GM12878 (cell line): ENCODE measurements around the gene CFLAR. TPM values are rescaled to one million over a fixed set of nuclear protein-coding genes. Genes with fewer than 3 reads are reported as not detected.
A peak's percentile ranks its signal among the peaks of the same experiment; 100 is the strongest.

Experiments
- BACH1 ChIP-seq: fragments of 450-650 bp; IDR thresholded peaks from 2 replicates; pipeline ENCODE4 v1.6.1; 2017; ENCODE audit warnings: mild to moderate bottlenecking, borderline replicate concordance
- CEBPZ ChIP-seq: fragments of 150-350 bp; IDR thresholded peaks from 2 replicates; pipeline ENCODE4 v1.6.1; 2016; ENCODE audit warnings: low read depth, low read length
- CHD2 ChIP-seq: IDR thresholded peaks from 2 replicates; pipeline ENCODE4 v1.6.1; 2011; ENCODE audit warnings: low read depth, low read length, improper control_type of control experiment, borderline replicate concordance
- CTCF ChIP-seq, 3 experiments: IDR thresholded peaks in 2 of 3; conservative IDR thresholded peaks in 1 of 3; 2 replicates each; pipeline ENCODE4 v1.5.1; 2011; ENCODE audit warnings: low read depth in 3 of 3, low read length in 3 of 3, mild to moderate bottlenecking in 3 of 3, control low read depth in 2 of 3, moderate library complexity in 2 of 3, inconsistent platforms in 1 of 3, mixed read lengths in 1 of 3; ENCODE audit not compliant: control insufficient read depth in 2 of 3, insufficient read depth in 1 of 3; ENCODE audit errors: extremely low read depth in 1 of 3
- DPF2 ChIP-seq: fragments of 450-650 bp; IDR thresholded peaks from 2 replicates; pipeline ENCODE4 v1.6.1; 2017; ENCODE audit warnings: mild to moderate bottlenecking
- ETV6 ChIP-seq, 2 experiments: fragments of 450-650 bp in 1 of 2; IDR thresholded peaks in 1 of 2; conservative IDR thresholded peaks in 1 of 2; 2 replicates each; pipeline ENCODE4 v1.6.1; 2014; ENCODE audit warnings: antibody characterized with exemption in 1 of 2, borderline replicate concordance in 1 of 2, low read depth in 1 of 2, mild to moderate bottlenecking in 1 of 2, moderate library complexity in 1 of 2
- FOXM1 ChIP-seq: IDR thresholded peaks from 2 replicates; pipeline ENCODE4 v1.6.1; 2012; ENCODE audit warnings: low read depth, mild to moderate bottlenecking, inconsistent platforms, low read length, moderate library complexity
- GATAD2B ChIP-seq: fragments of 450-650 bp; conservative IDR thresholded peaks from 2 replicates; pipeline ENCODE4 v1.6.1; 2017; ENCODE audit warnings: low read depth, mild to moderate bottlenecking, moderate library complexity
- IKZF1 ChIP-seq: fragments of 450-650 bp; conservative IDR thresholded peaks from 2 replicates; pipeline ENCODE4 v1.6.1; 2017; ENCODE audit warnings: antibody characterized with exemption, mild to moderate bottlenecking
- MAX ChIP-seq: IDR thresholded peaks from 2 replicates; pipeline ENCODE4 v1.6.1; 2012; ENCODE audit warnings: low read depth, low read length, improper control_type of control experiment
- MXI1 ChIP-seq: fragments of 150-350 bp; IDR thresholded peaks from 2 replicates; pipeline ENCODE4 v1.6.1; 2011; ENCODE audit warnings: low read depth, mild to moderate bottlenecking, inconsistent platforms, low read length, improper control_type of control experiment
- NBN ChIP-seq: fragments of 450-650 bp; IDR thresholded peaks from 2 replicates; pipeline ENCODE4 v1.6.1; 2016
- NKRF ChIP-seq: fragments of 450-650 bp; conservative IDR thresholded peaks from 2 replicates; pipeline ENCODE4 v1.6.1; 2017; ENCODE audit warnings: mild to moderate bottlenecking, moderate library complexity
- NR2C2 ChIP-seq: IDR thresholded peaks from 2 replicates; pipeline ENCODE4 v1.6.1; 2011; ENCODE audit warnings: borderline replicate concordance, low read depth; ENCODE audit not compliant: control insufficient read depth, insufficient read length
- PBX3 ChIP-seq: IDR thresholded peaks from 2 replicates; pipeline ENCODE4 v1.6.1; 2011; ENCODE audit warnings: mild to moderate bottlenecking, low read depth, low read length, moderate library complexity; ENCODE audit not compliant: insufficient replicate concordance
- RB1 ChIP-seq: fragments of 450-650 bp; formaldehyde crosslinking; IDR thresholded peaks from 2 replicates; pipeline ENCODE4 v1.6.1; 2017; ENCODE audit warnings: mild to moderate bottlenecking, borderline replicate concordance
- RELA ChIP-seq: fragments of 450-650 bp; IDR thresholded peaks from 2 replicates; pipeline ENCODE4 v1.8.0; 2014; ENCODE audit warnings: borderline replicate concordance; ENCODE audit not compliant: partially characterized antibody
- YBX1 ChIP-seq: fragments of 450-650 bp; IDR thresholded peaks from 2 replicates; pipeline ENCODE4 v1.6.1; 2016; ENCODE audit warnings: antibody characterized with exemption
- YY1 ChIP-seq: IDR thresholded peaks from 2 replicates; pipeline ENCODE4 v1.6.1; 2011; ENCODE audit warnings: low read depth, mild to moderate bottlenecking, low read length
- ZSCAN29 ChIP-seq: fragments of 450-650 bp; IDR thresholded peaks from 2 replicates; pipeline ENCODE4 v1.6.1; 2017; ENCODE audit warnings: mild to moderate bottlenecking, moderate library complexity
- polyA plus RNA-seq, 11 experiments: library from polyadenylated mRNA; depleted of rRNA in 4 of 11; unstranded in 6 of 11; stranded (reverse) in 5 of 11; fragments of >200 nt; fragmentation: Nextera tagmentation in 4 of 11; fragmentation: Illumina TruSeq in 1 of 11; extraction: Ambion mirVana in 4 of 11; extraction: Trizol in 1 of 11; gene quantifications; 1 replicate in 1 of 11; 2 replicates in 10 of 11; pipeline versions ENCODE4 v1.2.1 to v1.2.3, GENCODE V29; 2011 to 2016; ENCODE audit warnings: inconsistent platforms in 2 of 11, missing spikeins in 2 of 11, low read depth in 1 of 11
- total RNA-seq, 4 experiments: library from RNA; depleted of rRNA in 3 of 4; stranded (reverse); fragments of >200 nt in 3 of 4; fragmentation: Illumina TruSeq in 1 of 4; extraction: Trizol in 1 of 4; gene quantifications; 2 replicates each; pipeline versions ENCODE4 v1.2.1 to v1.2.3, GENCODE V29; 2013 to 2021

The CFLAR gene
- total and polyA plus RNA-seq, 10 of the 15 experiments (the other 5 are each of a cell fraction or from before 2014, with no cell fraction given), result 80.6 to 181 (median 101) TPM

GRCh38 chr2:201116115-201116958 lies at the start of gene CFLAR (continued):
- TF ChIP-seq DPF2 (peak; percentile 89), MXI1 (peak; percentile 54), YY1 (peak; percentile 49), ZSCAN29 (0 out of 2 replicates have a peak, but pooled peaks have one; percentile 9), CHD2 (no peak; the same call in 1 of the 2 replicates), GATAD2B (peak; percentile 96), YBX1 (no peak), CTCF (IDR thresholded peaks at IDR 0.05 in 2 of 3, conservative IDR thresholded peaks at IDR 0.05 in 1 of 3; ENCODE audit: control insufficient read depth in 2 of 3, extremely low read depth in 1 of 3, insufficient read depth in 1 of 3, low read depth in 3 of 3, low read length in 3 of 3) (no peak), IKZF1 (peak; percentile 97), PBX3 (no peak), RELA (no peak), ETV6 (conservative IDR thresholded peaks at IDR 0.05 in 1 of 2, IDR thresholded peaks at IDR 0.05 in 1 of 2; ENCODE audit: borderline replicate concordance in 1 of 2, low read depth in 1 of 2) (peak in 1 of 2 experiments; percentile 94; a peak in 2 of 4 replicates), MAX (peak; percentile 71), BACH1 (peak; percentile 88), NBN (0 out of 2 replicates have a peak, but pooled peaks have one; percentile 17), NR2C2 (no peak), RB1 (0 out of 2 replicates have a peak, but pooled peaks have one; percentile 39), FOXM1 (no peak), CEBPZ (no peak), NKRF (peak; percentile 88)
